ENCODE data around the gene SERPIND1. TPM values are rescaled to one million over a fixed set of nuclear protein-coding genes. Genes with fewer than 3 reads are reported as not detected.

The SERPIND1 gene
- total and polyA plus RNA-seq, 10 of the 15 experiments (the other 5 are each of a cell fraction or from before 2014, with no cell fraction given), result 0.08 to 0.85 (median 0.38) TPM; not detected in 1

GRCh38 chr22:20740222-20740951 is 33.5 kb upstream of the SERPIND1 start:
- H3K36me3 ChIP-seq (ENCODE audit: control insufficient read depth in 2 of 2, insufficient read depth in 2 of 2, low read length in 1 of 2), result peaks cover 4 to 9% of the 10 kb centered on the region in 2 experiments
- intact Hi-C loops (cut with micrococcal nuclease; ENCODE audit: unreplicated experiment) (loop anchor here (5.0 kb wide), 1 partner anchor 133 kb away; no protein-coding TSS in a partner anchor), in situ Hi-C loops (cut with MboI) (no loop called here)
- RAD21 ChIA-PET (ENCODE audit: unreplicated experiment), result no interaction called here
- no peaks in the 10 kb centered on the region for H3K27me3 ChIP-seq (replicated peaks in 1 of 2; ENCODE audit: control insufficient read depth in 2 of 2, insufficient read depth in 2 of 2, low read length in 1 of 2)
- SMC1A ChIA-PET (ENCODE audit: uncharacterized antibody, unreplicated experiment), result interaction anchor here (0.6 to 2.1 kb wide), 3 partner anchors 11 to 33 kb away, joined by 3 to 5 read pairs (median 4); partner anchors contain the start of gene SERPIND1
- H3K79me2 ChIP-seq (ENCODE audit: control insufficient read depth, insufficient read depth, low read length), result no peaks in the 10 kb centered on the region
- DNase-seq (ENCODE audit: low read depth, low spot score), result no peak
- POLR2A ChIA-PET, result no interaction called here
- CTCF ChIA-PET, result interaction anchor here (0.8 to 3.0 kb wide), 6 partner anchors 9 to 176 kb away, joined by 3 to 16 read pairs (median 4); no protein-coding TSS in a partner anchor
- no peak overlapping the region for H3K4me2 ChIP-seq (ENCODE audit: control insufficient read depth, insufficient read depth)
- H3K27ac ChIP-seq (ENCODE audit: control insufficient read depth, insufficient read depth), result no peak overlapping the region
- peaks cover 3% of the 10 kb centered on the region; the same call in 1 of the 2 replicates for H3K4me1 ChIP-seq (ENCODE audit: control insufficient read depth, insufficient read depth, low read length)
- BruUV-seq (replicated peaks), result no TSS peak
- H2AFZ ChIP-seq (ENCODE audit: control insufficient read depth, low read depth, low read length), result no peak overlapping the region
- no peak overlapping the region for H3K4me3 ChIP-seq
- 0 out of 2 replicates have a peak, but pooled peaks have one; percentile 39 for TF ChIP-seq CBX5 (IDR thresholded peaks at IDR 0.05; ENCODE audit: low read depth)
- no peak for TF ChIP-seq NFXL1 (IDR thresholded peaks at IDR 0.05; ENCODE audit: borderline replicate concordance)
- TF ChIP-seq BMI1 (IDR thresholded peaks at IDR 0.05; ENCODE audit: borderline replicate concordance), result no peak
- no peak for TF ChIP-seq IKZF2 (IDR thresholded peaks at IDR 0.05)
- no peaks in the 10 kb centered on the region; the same call in 2 of the 3 replicates for H3K9me3 ChIP-seq (replicated peaks; ENCODE audit: control insufficient read depth, insufficient read depth, low read length)
- ATAC-seq, result no peak
- FAIRE-seq, result no peak
- WGBS (ENCODE audit: insufficient coverage, insufficient replicate concordance, low lambda C conversion rate, missing lambda C conversion rate), result 94% methylated on average over 2 of the region's 2 CpGs
- no peaks in the 10 kb centered on the region for H4K20me1 ChIP-seq (ENCODE audit: control insufficient read depth, insufficient read depth)
- H3K9ac ChIP-seq (ENCODE audit: control insufficient read depth, insufficient read depth, low read length), result no peak overlapping the region

GRCh38 chr22:20741008-20741633 is 32.8 kb upstream of the SERPIND1 start:
- H2AFZ ChIP-seq (ENCODE audit: control insufficient read depth, low read depth, low read length), result no peak overlapping the region
- H4K20me1 ChIP-seq (ENCODE audit: control insufficient read depth, insufficient read depth), result no peaks in the 10 kb centered on the region
- no peak for DNase-seq (ENCODE audit: low read depth, low spot score)
- peaks cover 4 to 9% of the 10 kb centered on the region in 2 experiments for H3K36me3 ChIP-seq (ENCODE audit: control insufficient read depth in 2 of 2, insufficient read depth in 2 of 2, low read length in 1 of 2)
- no peaks in the 10 kb centered on the region for H3K79me2 ChIP-seq (ENCODE audit: control insufficient read depth, insufficient read depth, low read length)
- FAIRE-seq, result no peak
- BruUV-seq (replicated peaks), result no TSS peak
- H3K4me2 ChIP-seq (ENCODE audit: control insufficient read depth, insufficient read depth), result no peak overlapping the region
- H3K9me3 ChIP-seq (replicated peaks; ENCODE audit: control insufficient read depth, insufficient read depth, low read length), result no peaks in the 10 kb centered on the region; the same call in 2 of the 3 replicates
- WGBS (ENCODE audit: insufficient coverage, insufficient replicate concordance, low lambda C conversion rate, missing lambda C conversion rate), result 88% methylated on average over 6 of the region's 6 CpGs
- POLR2A ChIA-PET, result no interaction called here
- ATAC-seq, result no peak
- H3K27ac ChIP-seq (ENCODE audit: control insufficient read depth, insufficient read depth), result no peak overlapping the region
- SMC1A ChIA-PET (ENCODE audit: uncharacterized antibody, unreplicated experiment), result interaction anchor here (0.6 to 2.1 kb wide), 4 partner anchors 10 to 42 kb away, joined by 4 to 6 read pairs (median 4); partner anchors contain the start of gene SERPIND1
- RAD21 ChIA-PET (ENCODE audit: unreplicated experiment), result interaction anchor here (2.9 kb wide), 1 partner anchor 43 kb away, joined by 14 read pairs; no protein-coding TSS in a partner anchor
- intact Hi-C loops (cut with micrococcal nuclease; ENCODE audit: unreplicated experiment) (loop anchor here (5.0 kb wide), 1 partner anchor 134 kb away; no protein-coding TSS in a partner anchor), in situ Hi-C loops (cut with MboI) (no loop called here)
- H3K4me3 ChIP-seq, result no peak overlapping the region
- H3K9ac ChIP-seq (ENCODE audit: control insufficient read depth, insufficient read depth, low read length), result no peak overlapping the region
- CTCF ChIA-PET, result interaction anchor here (0.7 to 3.0 kb wide), 14 partner anchors 8 to 177 kb away, joined by 3 to 16 read pairs (median 4); no protein-coding TSS in a partner anchor
- no peaks in the 10 kb centered on the region for H3K27me3 ChIP-seq (replicated peaks in 1 of 2; ENCODE audit: control insufficient read depth in 2 of 2, insufficient read depth in 2 of 2, low read length in 1 of 2)
- peaks cover 3% of the 10 kb centered on the region; the same call in 1 of the 2 replicates for H3K4me1 ChIP-seq (ENCODE audit: control insufficient read depth, insufficient read depth, low read length)
- no peak for TF ChIP-seq ELK1 (IDR thresholded peaks at IDR 0.05; ENCODE audit: low read depth, low read length)
- no peak for TF ChIP-seq MYC (IDR thresholded peaks at IDR 0.05; ENCODE audit: insufficient read depth, insufficient read length, insufficient replicate concordance, low read length, severe bottlenecking)
- no peak for TF ChIP-seq BRCA1 (IDR thresholded peaks at IDR 0.05; ENCODE audit: low read depth, low read length)
- TF ChIP-seq RAD51 (IDR thresholded peaks at IDR 0.05), result no peak
- no peak for TF ChIP-seq TCF3 (IDR thresholded peaks at IDR 0.05; ENCODE audit: borderline replicate concordance, insufficient read depth, low read depth, low read length)
- no peak for TF ChIP-seq CEBPB (IDR thresholded peaks at IDR 0.05; ENCODE audit: borderline replicate concordance in 1 of 2, low read depth in 2 of 2, low read length in 2 of 2)
- no peak for TF ChIP-seq SMAD5 (IDR thresholded peaks at IDR 0.05; ENCODE audit: low read depth)
- no peak for TF ChIP-seq NFIC (IDR thresholded peaks at IDR 0.05; ENCODE audit: low read depth, low read length)
- no peak for TF ChIP-seq SMC3 (IDR thresholded peaks at IDR 0.05; ENCODE audit: borderline replicate concordance, low read length)
- no peak for TF ChIP-seq ATF7 (IDR thresholded peaks at IDR 0.05; ENCODE audit: low read depth)
- TF ChIP-seq SUZ12 (IDR thresholded peaks at IDR 0.05; ENCODE audit: unreplicated experiment), result no peak

Measured in GM12878 (cell line).